ENCODE measurements around the gene NFIC. TPM values are rescaled to one million over a fixed set of nuclear protein-coding genes. Genes with fewer than 3 reads are reported as not detected.

NFIC gene
- total RNA-seq, 1 experiment from 2014 or later = 75.6 TPM

GRCh38 chr19:3320354-3320670, 46.1 kb upstream of the NFIC start:
- H3K27me3 ChIP-seq (ENCODE audit: insufficient read depth, low read depth) = no peaks in the 10 kb centered on the region
- no peak overlapping the region for H3K4me3 ChIP-seq
- H3K27ac ChIP-seq = no peak overlapping the region
- H3K4me2 ChIP-seq = no peak overlapping the region
- H3K36me3 ChIP-seq (ENCODE audit: low read depth) = no peaks in the 10 kb centered on the region
- H3K9me3 ChIP-seq (ENCODE audit: insufficient read depth, low read depth) = no peaks in the 10 kb centered on the region
- H3K79me2 ChIP-seq (ENCODE audit: low read depth) = no peaks in the 10 kb centered on the region
- H3K9me2 ChIP-seq (ENCODE audit: insufficient read depth) = no peaks in the 10 kb centered on the region
- H3F3A ChIP-seq (ENCODE audit: insufficient read depth, low read depth) = peaks cover 13% of the 10 kb centered on the region; the same call in 1 of the 2 replicates
- intact Hi-C loops (cut with micrococcal nuclease; ENCODE audit: unreplicated experiment) = loop anchor here (10.0 kb wide), 1 partner anchor 884 kb away; no protein-coding TSS in a partner anchor
- H4K20me1 ChIP-seq (ENCODE audit: insufficient read depth) = no peaks in the 10 kb centered on the region
- TF ChIP-seq EZH2 (IDR thresholded peaks at IDR 0.05; ENCODE audit: low read depth) (no peak), CTCF (conservative IDR thresholded peaks at IDR 0.05) (no peak)
- no TSS peak for BruUV-seq (replicated peaks)
- H2AFZ ChIP-seq = no peak overlapping the region
- no peak for DNase-seq
- CTCF ChIA-PET = no interaction called here
- POLR2A ChIA-PET (ENCODE audit: unreplicated experiment) = no interaction called here
- H3K4me1 ChIP-seq (replicated peaks; ENCODE audit: insufficient read depth) = no peaks in the 10 kb centered on the region

- Histone ChIP-seq H3K9me3 (ENCODE audit: insufficient read depth, low read depth) (no peaks in the 10 kb centered on the region), H3F3A (ENCODE audit: insufficient read depth, low read depth) (peaks cover 13% of the 10 kb centered on the region; the same call in 1 of the 2 replicates), H3K79me2 (ENCODE audit: low read depth) (no peaks in the 10 kb centered on the region), H3K4me3 (no peak overlapping the region), H3K4me1 (replicated peaks; ENCODE audit: insufficient read depth) (no peaks in the 10 kb centered on the region), H3K36me3 (ENCODE audit: low read depth) (no peaks in the 10 kb centered on the region), H4K20me1 (ENCODE audit: insufficient read depth) (no peaks in the 10 kb centered on the region), H3K27me3 (ENCODE audit: insufficient read depth, low read depth) (no peaks in the 10 kb centered on the region), H3K9me2 (ENCODE audit: insufficient read depth) (no peaks in the 10 kb centered on the region), H2AFZ (no peak overlapping the region), H3K27ac (no peak overlapping the region), H3K4me2 (no peak overlapping the region)
- intact Hi-C loops (cut with micrococcal nuclease; ENCODE audit: unreplicated experiment) = loop anchor here (10.0 kb wide), 1 partner anchor 884 kb away; no protein-coding TSS in a partner anchor
- no peak for DNase-seq
- ChIA-PET POLR2A (ENCODE audit: unreplicated experiment) (no interaction called here), CTCF (no interaction called here)
- no TSS peak for BruUV-seq (replicated peaks)
- TF ChIP-seq EZH2 (IDR thresholded peaks at IDR 0.05; ENCODE audit: low read depth) (no peak), CTCF (conservative IDR thresholded peaks at IDR 0.05) (no peak)
Observed at GRCh38 chr19:3320853-3321252, 45.5 kb upstream of the NFIC start.

GRCh38 chr19:3321696-3322095, 44.7 kb upstream of the NFIC start:
- Histone ChIP-seq H3K79me2 (ENCODE audit: low read depth) (no peaks in the 10 kb centered on the region), H3F3A (ENCODE audit: insufficient read depth, low read depth) (peaks cover 13% of the 10 kb centered on the region; the same call in 1 of the 2 replicates), H3K4me1 (replicated peaks; ENCODE audit: insufficient read depth) (no peaks in the 10 kb centered on the region), H3K27me3 (ENCODE audit: insufficient read depth, low read depth) (no peaks in the 10 kb centered on the region), H2AFZ (no peak overlapping the region), H3K4me3 (no peak overlapping the region), H3K9me2 (ENCODE audit: insufficient read depth) (no peaks in the 10 kb centered on the region), H3K9me3 (ENCODE audit: insufficient read depth, low read depth) (no peaks in the 10 kb centered on the region), H4K20me1 (ENCODE audit: insufficient read depth) (no peaks in the 10 kb centered on the region), H3K4me2 (no peak overlapping the region), H3K27ac (no peak overlapping the region), H3K36me3 (ENCODE audit: low read depth) (no peaks in the 10 kb centered on the region)
- intact Hi-C loops (cut with micrococcal nuclease; ENCODE audit: unreplicated experiment) = loop anchor here (10.0 kb wide), 1 partner anchor 883 kb away; no protein-coding TSS in a partner anchor
- ChIA-PET CTCF (no interaction called here), POLR2A (ENCODE audit: unreplicated experiment) (no interaction called here)
- no peak for TF ChIP-seq CTCF (conservative IDR thresholded peaks at IDR 0.05)
- no peak for TF ChIP-seq EZH2 (IDR thresholded peaks at IDR 0.05; ENCODE audit: low read depth)
- no TSS peak for BruUV-seq (replicated peaks)
- DNase-seq = no peak
